Spleen (tissue), 11 donors: ENCODE data around the gene LMF1. TPM values are rescaled to one million over a fixed set of nuclear protein-coding genes. Genes with fewer than 3 reads are reported as not detected.

Experiments used
- DNase-seq: peaks from one replicate; pipeline ENCODE4 v3.0.0-alpha.2; 2020
- H3K27ac ChIP-seq, 8 donors: fragments of 200-600 bp; sonication (generic) in 7 of 8; 1 replicate in 4 of 8; 2 replicates in 4 of 8; pipeline versions ENCODE4 v1.5.0 to v1.8.0; 2016 to 2021; ENCODE audit warnings: inconsistent platforms in 4 of 8, mild to moderate bottlenecking in 4 of 8, moderate library complexity in 1 of 8
- H3K27me3 ChIP-seq, 7 donors: fragments of 200-600 bp; sonication (generic) in 6 of 7; replicated peaks in 1 of 7; 1 replicate in 4 of 7; 2 replicates in 3 of 7; pipeline versions ENCODE4 v1.5.0 to v1.8.0; 2016 to 2021; ENCODE audit warnings: inconsistent platforms in 3 of 7, mild to moderate bottlenecking in 1 of 7
- H3K36me3 ChIP-seq, 6 donors: fragments of 200-600 bp; sonication (generic) in 5 of 6; 1 replicate in 4 of 6; 2 replicates in 2 of 6; pipeline versions ENCODE4 v1.5.0 to v1.8.0; 2016 to 2021; ENCODE audit warnings: inconsistent platforms in 2 of 6
- H3K4me1 ChIP-seq, 6 donors: fragments of 200-600 bp; sonication (generic) in 5 of 6; 1 replicate in 3 of 6; 2 replicates in 3 of 6; pipeline versions ENCODE4 v1.5.0 to v1.8.0; 2016 to 2021; ENCODE audit warnings: inconsistent platforms in 3 of 6
- H3K4me3 ChIP-seq, 8 donors: fragments of 200-600 bp; sonication (generic) in 7 of 8; 1 replicate in 4 of 8; 2 replicates in 4 of 8; pipeline versions ENCODE4 v1.5.0 to v1.8.0; 2016 to 2021; ENCODE audit warnings: inconsistent platforms in 4 of 8, mild to moderate bottlenecking in 4 of 8, moderate library complexity in 2 of 8
- H3K9me3 ChIP-seq, 8 donors: fragments of 200-600 bp; sonication (generic) in 7 of 8; 1 replicate in 4 of 8; 2 replicates in 4 of 8; pipeline versions ENCODE4 v1.5.0 to v1.8.0; 2016 to 2021; ENCODE audit warnings: inconsistent platforms in 4 of 8
- CTCF ChIP-seq, 11 experiments: fragments of 200-600 bp in 7 of 11; fragments of 450-650 bp in 4 of 11; sonication (generic) in 4 of 11; IDR thresholded peaks in 8 of 11; conservative IDR thresholded peaks in 3 of 11; 1 replicate in 7 of 11; 2 replicates in 4 of 11; pipeline versions ENCODE4 v1.4.0 to v1.8.0; 2016 to 2021; ENCODE audit warnings: antibody characterized with exemption in 11 of 11, inconsistent platforms in 4 of 11, mild to moderate bottlenecking in 1 of 11
- POLR2A ChIP-seq, 3 donors: fragments of 450-650 bp; IDR thresholded peaks; one replicate each; pipeline ENCODE4 v1.5.1; 2017; ENCODE audit warnings: antibody characterized with exemption in 3 of 3, mild to moderate bottlenecking in 1 of 3
- POLR2AphosphoS5 ChIP-seq, 3 donors: sonication (generic); formaldehyde crosslinking; IDR thresholded peaks; one replicate each; pipeline ENCODE4 v1.5.1; 2017; ENCODE audit warnings: antibody characterized with exemption in 3 of 3
- WGBS, 5 donors: extraction: QIAGEN DNeasy Blood & Tissue Kit in 3 of 5; methylation state at CpG; one replicate each; pipeline versions ENCODE4 v1.1.5 to v1.1.7; 2013 to 2018; 5-methylcytosine and 5-hydroxymethylcytosine counted together
- intact Hi-C: fragments of 100-400 bp; cut with DNase I; formaldehyde crosslinking; loops from one replicate; pipeline ENCODE4 v1.15.0; 2023; ENCODE audit warnings: low total_unique reads
- polyA plus RNA-seq, 3 donors: library from polyadenylated mRNA; stranded (reverse); fragments of 200-250 nt; gene quantifications; one replicate each; pipeline ENCODE4 v1.2.1, GENCODE V29; 2013
- total RNA-seq, 7 donors: library from RNA; depleted of rRNA in 3 of 7; stranded (reverse); fragments of >200 nt in 3 of 7; fragmentation: NEBNext Ultra II Directional in 4 of 7; extraction: Animal tissue kit (Norgen Biotek cat#: 25700) in 4 of 7; gene quantifications; one replicate each; pipeline versions ENCODE4 v1.1.0 to v1.2.1, GENCODE V29; 2016 to 2021
- donor health status: healthy with polysubstance abuse.
- donor health status: DM: no; HTN: no; CAD: no; lungs with moderate emphysema.
- donor health status: DM: no; HTN: no; CAD: no.
- donor health status: Bipolar disorder and iron deficiency.
- donor health status: healthy.
- donor health status: DM: no; HTN: no; CAD: no.
- donor health status: DM: yes; HTN: yes; CAD: no.

The LMF1 gene
- total and polyA plus RNA-seq, 10 donors, result 10.4 to 57.6 (median 32.5) TPM

- TF ChIP-seq POLR2AphosphoS5 (IDR thresholded peaks at IDR 0.05), result no peak
- no peak for TF ChIP-seq CTCF (IDR thresholded peaks at IDR 0.05 in 8 of 11, conservative IDR thresholded peaks at IDR 0.05 in 3 of 11)
- TF ChIP-seq POLR2A (IDR thresholded peaks at IDR 0.05), result no peak
- WGBS, 5 donors, result 90 to 95% (median 93%) methylated on average over 26 to 27 of the region's 27 CpGs
- peak; percentile 68 for DNase-seq
Measured at GRCh38 chr16:879461-879861, 91.3 kb downstream of the LMF1 start.

GRCh38 chr16:878886-879285 is 91.9 kb downstream of the LMF1 start:
- 86 to 91% (median 91%) methylated on average over 14 of the region's 14 CpGs for WGBS, 5 donors
- DNase-seq, result no peak
- peaks cover 0 to 13% (median 8%) of the 10 kb centered on the region in 8 donors for H3K9me3 ChIP-seq

More at GRCh38 chr16:879461-879861, 91.3 kb downstream of the LMF1 start:
- no peak overlapping the region for H3K4me3 ChIP-seq
- intact Hi-C loops, result no loop called here
- no peak overlapping the region for H3K27ac ChIP-seq
- peaks cover 4 to 18% (median 14%) of the 10 kb centered on the region in 8 donors for H3K9me3 ChIP-seq
- peaks cover 0 to 9% (median 3%) of the 10 kb centered on the region in 6 donors for H3K4me1 ChIP-seq
- H3K27me3 ChIP-seq, result no peaks in the 10 kb centered on the region
- peaks cover 0 to 30% (median 6%) of the 10 kb centered on the region in 6 donors for H3K36me3 ChIP-seq

GRCh38 chr16:878072-878784 is 92.6 kb downstream of the LMF1 start:
- peaks cover 0 to 9% (median 3%) of the 10 kb centered on the region in 6 donors for H3K4me1 ChIP-seq
- no peak overlapping the region for H3K27ac ChIP-seq
- peak in 1 of 3 donors; percentile 24 for TF ChIP-seq POLR2AphosphoS5 (IDR thresholded peaks at IDR 0.05)
- TF ChIP-seq CTCF (IDR thresholded peaks at IDR 0.05 in 8 of 11, conservative IDR thresholded peaks at IDR 0.05 in 3 of 11), result peak in 1 of 11 experiments; percentile 24
- TF ChIP-seq POLR2A (IDR thresholded peaks at IDR 0.05), result no peak
- H3K9me3 ChIP-seq, result peaks cover 0 to 6% (median 1%) of the 10 kb centered on the region in 8 donors
- peaks cover 0 to 35% (median 8%) of the 10 kb centered on the region in 6 donors for H3K36me3 ChIP-seq
- no peaks in the 10 kb centered on the region for H3K27me3 ChIP-seq
- intact Hi-C loops, result no loop called here
- 81 to 89% (median 85%) methylated on average over 24 to 44 of the region's 44 CpGs for WGBS, 5 donors
- no peak overlapping the region for H3K4me3 ChIP-seq
- no peak for DNase-seq

More at GRCh38 chr16:878886-879285, 91.9 kb downstream of the LMF1 start:
- Histone ChIP-seq H3K36me3 (peaks cover 0 to 30% (median 6%) of the 10 kb centered on the region in 6 donors), H3K4me3 (no peak overlapping the region), H3K4me1 (peaks cover 0 to 9% (median 3%) of the 10 kb centered on the region in 6 donors), H3K27me3 (no peaks in the 10 kb centered on the region), H3K27ac (no peak overlapping the region)
- intact Hi-C loops, result no loop called here
- no peak for TF ChIP-seq CTCF (IDR thresholded peaks at IDR 0.05 in 8 of 11, conservative IDR thresholded peaks at IDR 0.05 in 3 of 11)
- TF ChIP-seq POLR2A (IDR thresholded peaks at IDR 0.05), result no peak
- TF ChIP-seq POLR2AphosphoS5 (IDR thresholded peaks at IDR 0.05), result no peak
